Breast epithelium (tissue), 3 donors: ENCODE data around the gene SNAPC5.

Experiments
- POLR2A ChIP-seq: fragments of 450-650 bp; IDR thresholded peaks from one replicate; pipeline ENCODE4 v1.6.1; 2016; ENCODE audit warnings: antibody characterized with exemption, mild to moderate bottlenecking, moderate library complexity
- TF ChIP-seq, protein P1 (sequence below), 3 donors: fragments of 450-650 bp; IDR thresholded peaks; one replicate each; pipeline ENCODE4 v1.5.1; 2016 to 2017; ENCODE audit warnings: antibody characterized with exemption in 3 of 3, mild to moderate bottlenecking in 3 of 3, moderate library complexity in 3 of 3

DNA sequence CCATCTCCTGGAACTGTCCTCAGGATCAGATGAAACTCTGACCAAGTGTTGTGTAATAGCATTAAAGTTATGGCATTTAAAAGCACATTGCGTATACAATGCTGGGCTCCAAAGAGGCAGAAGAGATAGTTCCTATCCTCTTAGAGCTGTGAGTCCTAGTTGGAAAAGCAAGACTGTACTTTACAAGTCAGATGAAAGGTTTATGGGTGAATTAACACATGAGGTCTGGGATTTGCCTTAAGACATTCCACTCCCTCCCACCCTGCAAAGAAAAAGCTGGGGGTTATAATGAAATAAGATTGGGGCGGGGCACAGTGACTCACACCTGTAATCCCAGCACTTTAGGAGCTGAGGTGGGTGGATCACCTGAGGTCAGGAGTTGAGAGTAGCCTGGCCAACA is 35.6 kb downstream of the SNAPC5 start:
- TF ChIP-seq POLR2A, result no peak
- TF ChIP-seq, protein P1, sequence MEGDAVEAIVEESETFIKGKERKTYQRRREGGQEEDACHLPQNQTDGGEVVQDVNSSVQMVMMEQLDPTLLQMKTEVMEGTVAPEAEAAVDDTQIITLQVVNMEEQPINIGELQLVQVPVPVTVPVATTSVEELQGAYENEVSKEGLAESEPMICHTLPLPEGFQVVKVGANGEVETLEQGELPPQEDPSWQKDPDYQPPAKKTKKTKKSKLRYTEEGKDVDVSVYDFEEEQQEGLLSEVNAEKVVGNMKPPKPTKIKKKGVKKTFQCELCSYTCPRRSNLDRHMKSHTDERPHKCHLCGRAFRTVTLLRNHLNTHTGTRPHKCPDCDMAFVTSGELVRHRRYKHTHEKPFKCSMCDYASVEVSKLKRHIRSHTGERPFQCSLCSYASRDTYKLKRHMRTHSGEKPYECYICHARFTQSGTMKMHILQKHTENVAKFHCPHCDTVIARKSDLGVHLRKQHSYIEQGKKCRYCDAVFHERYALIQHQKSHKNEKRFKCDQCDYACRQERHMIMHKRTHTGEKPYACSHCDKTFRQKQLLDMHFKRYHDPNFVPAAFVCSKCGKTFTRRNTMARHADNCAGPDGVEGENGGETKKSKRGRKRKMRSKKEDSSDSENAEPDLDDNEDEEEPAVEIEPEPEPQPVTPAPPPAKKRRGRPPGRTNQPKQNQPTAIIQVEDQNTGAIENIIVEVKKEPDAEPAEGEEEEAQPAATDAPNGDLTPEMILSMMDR (IDR thresholded peaks at IDR 0.05), result no peak
